K562 (cell line): ENCODE measurements around the gene UQCRH. TPM values are rescaled to one million over a fixed set of nuclear protein-coding genes. Genes with fewer than 3 reads are reported as not detected.

Source experiments
- ATAC-seq: fragments of 200-7000 bp; cut with Tn5 transposase; 3 replicates; pipeline ENCODE4 v1.9.1; 2020; ENCODE audit warnings: moderate library complexity
- BruUV-seq: library from RNA; stranded (reverse); fragments of 400-500 nt; replicated peaks from 2 replicates; lab custom pipeline; 2021; lab: Mats Ljungman, UMichigan
- CTCF ChIA-PET: fragments of 300-600 bp; formaldehyde crosslinking; extraction: SDS; loops from one replicate; lab custom pipeline; 2021; ENCODE audit warnings: low intra/inter-chr PET ratio; lab: Yijun Ruan, JAX
- POLR2A ChIA-PET: fragments of 300-600, 350-650 bp; sonication (Branson Sonifier 250); formaldehyde crosslinking; extraction: SDS; loops from one replicate; lab custom pipeline; 2021; ENCODE audit warnings: antibody characterized with exemption, inconsistent platforms; lab: Yijun Ruan, JAX
- DNase-seq, 4 experiments: peaks; one replicate each; pipeline versions ENCODE4 v3.0.0 to v3.0.0-alpha.2; 2011 to 2018; ENCODE audit warnings: low spot score in 3 of 4, mixed read lengths in 3 of 4; ENCODE audit errors: extremely low read depth in 1 of 4
- FAIRE-seq: peaks from 2 replicates; lab custom pipeline; 2011; peaks lifted over from hg19 to GRCh38; lab: Jason Lieb, UNC
- H2AFZ ChIP-seq: 2 replicates; pipeline ENCODE4 v1.6.0; 2011; ENCODE audit warnings: low read depth, low read length, control low read depth, inconsistent platforms
- H3K27ac ChIP-seq: fragments of 200-600 bp; 3 replicates; pipeline ENCODE4 v1.8.0; 2011; ENCODE audit warnings: low read depth, mild to moderate bottlenecking, control low read depth, inconsistent platforms, low read length, moderate library complexity, mixed read lengths; ENCODE audit errors: extremely low read depth
- H3K27me3 ChIP-seq, 2 experiments: fragments of 300-600 bp in 1 of 2; 2 replicates in 1 of 2; 3 replicates in 1 of 2; pipeline versions ENCODE4 v1.6.0 to v1.8.0; 2011; ENCODE audit warnings: inconsistent platforms in 2 of 2, low read length in 2 of 2, mild to moderate bottlenecking in 1 of 2, mixed read lengths in 1 of 2, moderate library complexity in 1 of 2; ENCODE audit not compliant: control insufficient read depth in 2 of 2, insufficient read depth in 2 of 2
- H3K36me3 ChIP-seq: fragments of 300-600 bp; 3 replicates; pipeline ENCODE4 v1.8.0; 2011; ENCODE audit warnings: mild to moderate bottlenecking, low read length, inconsistent platforms; ENCODE audit not compliant: control insufficient read depth, insufficient read depth
- H3K4me1 ChIP-seq, 2 experiments: fragments of 200-600 bp in 1 of 2; replicated peaks in 1 of 2; 2 replicates in 1 of 2; 3 replicates in 1 of 2; pipeline versions ENCODE4 v1.5.1 to v1.8.0; 2011; ENCODE audit warnings: inconsistent platforms in 2 of 2, low read length in 2 of 2, mild to moderate bottlenecking in 1 of 2, mixed read lengths in 1 of 2, moderate library complexity in 1 of 2; ENCODE audit not compliant: control insufficient read depth in 2 of 2, insufficient read depth in 2 of 2
- H3K4me2 ChIP-seq: 2 replicates; pipeline ENCODE4 v1.6.1; 2011; ENCODE audit warnings: low read length, control low read depth, inconsistent platforms, mixed read lengths; ENCODE audit not compliant: insufficient read depth
- H3K4me3 ChIP-seq: fragments of 200-600 bp; sonication (generic), shearing (Covaris generic); 2 replicates; pipeline ENCODE4 v1.5.1; 2016; ENCODE audit warnings: control low read depth, inconsistent platforms
- H3K79me2 ChIP-seq: fragments of 200-600 bp; 3 replicates; pipeline ENCODE4 v1.8.0; 2011; ENCODE audit warnings: low read length, inconsistent platforms; ENCODE audit not compliant: control insufficient read depth, insufficient read depth
- H3K9ac ChIP-seq, 2 experiments: 2 replicates each; pipeline versions ENCODE4 v1.6.0 to v1.6.1; 2011; ENCODE audit warnings: low read depth in 2 of 2, low read length in 2 of 2, control low read depth in 1 of 2, inconsistent platforms in 1 of 2, mild to moderate bottlenecking in 1 of 2, mixed read lengths in 1 of 2; ENCODE audit not compliant: insufficient read depth in 1 of 2
- H3K9me1 ChIP-seq: one replicate; pipeline ENCODE4 v1.6.0; 2011; ENCODE audit warnings: inconsistent platforms, mild to moderate bottlenecking, low read length, moderate library complexity; ENCODE audit not compliant: control insufficient read depth, insufficient read depth
- H3K9me3 ChIP-seq: replicated peaks from 2 replicates; pipeline ENCODE4 v1.5.1; 2011; ENCODE audit warnings: low read depth, low read length, inconsistent platforms; ENCODE audit not compliant: control insufficient read depth, insufficient read depth
- H4K20me1 ChIP-seq: replicated peaks from 2 replicates; pipeline ENCODE4 v1.6.1; 2011; ENCODE audit warnings: low read length, inconsistent platforms, mixed read lengths; ENCODE audit not compliant: control insufficient read depth, insufficient read depth
- CXXC5 ChIP-seq: fragments of 250-450 bp; sonication (Bioruptor Pico); IDR thresholded peaks from 2 replicates; pipeline ENCODE4 v1.8.0; 2022; ENCODE audit warnings: inconsistent platforms, mild to moderate bottlenecking, moderate library complexity
- ETV5 ChIP-seq: sonication (generic); formaldehyde crosslinking; IDR thresholded peaks from 2 replicates; pipeline ENCODE4 v1.4.0; 2020; ENCODE audit warnings: low read depth, mild to moderate bottlenecking, missing genetic modification reagents
- JUN ChIP-seq, 2 experiments: sonication (generic) in 1 of 2; formaldehyde crosslinking in 1 of 2; IDR thresholded peaks; 2 replicates each; pipeline versions ENCODE4 v1.6.1 to v1.8.0; 2012 to 2022; ENCODE audit warnings: borderline replicate concordance in 2 of 2, mild to moderate bottlenecking in 2 of 2, improper control_type of control experiment in 1 of 2, low read depth in 1 of 2, low read length in 1 of 2, missing genetic modification reagents in 1 of 2
- KLF1 ChIP-seq: fragments of 450-650 bp; IDR thresholded peaks from 2 replicates; pipeline ENCODE4 v1.6.1; 2016; ENCODE audit warnings: missing genetic modification characterization, missing compliant biosample characterization
- MYNN ChIP-seq, 2 experiments: sonication (generic); formaldehyde crosslinking in 1 of 2; IDR thresholded peaks; 2 replicates each; pipeline versions ENCODE4 v1.5.0 to v1.6.1; 2016 to 2020; ENCODE audit warnings: antibody characterized with exemption in 1 of 2, missing genetic modification reagents in 1 of 2
- NFRKB ChIP-seq: fragments of 450-650 bp; IDR thresholded peaks from 2 replicates; pipeline ENCODE4 v1.6.1; 2016; ENCODE audit warnings: low read depth
- RAD51 ChIP-seq: fragments of 450-650 bp; IDR thresholded peaks from 2 replicates; pipeline ENCODE4 v1.7.1; 2016; ENCODE audit warnings: low read depth, mild to moderate bottlenecking, borderline replicate concordance
- RCOR1 ChIP-seq, 2 experiments: IDR thresholded peaks; 2 replicates each; pipeline ENCODE4 v1.6.1; 2012; ENCODE audit warnings: low read depth in 2 of 2, low read length in 2 of 2, borderline replicate concordance in 1 of 2, improper control_type of control experiment in 1 of 2
- ZBTB17 ChIP-seq: fragments of 450-650 bp; formaldehyde crosslinking; IDR thresholded peaks from 2 replicates; pipeline ENCODE4 v1.4.0; 2020; ENCODE audit warnings: mild to moderate bottlenecking
- ZBTB8A ChIP-seq: fragments of 450-650 bp; IDR thresholded peaks from 2 replicates; pipeline ENCODE4 v1.6.1; 2018; ENCODE audit warnings: mild to moderate bottlenecking, moderate library complexity; ENCODE audit not compliant: partially characterized antibody
- ZFX ChIP-seq: sonication (generic); formaldehyde crosslinking; IDR thresholded peaks from 2 replicates; pipeline ENCODE4 v1.8.0; 2022; ENCODE audit warnings: mild to moderate bottlenecking, missing genetic modification reagents, moderate library complexity
- WGBS: fragments of 100-300 bp; shearing (Covaris generic); methylation state at CpG from one replicate; pipeline ENCODE4 v1.1.6; 2016; ENCODE audit warnings: low coverage, mixed read lengths; ENCODE audit not compliant: insufficient coverage; ENCODE audit errors: missing lambda C conversion rate; 5-methylcytosine and 5-hydroxymethylcytosine counted together
- in situ Hi-C: fragments of 300-500 bp; cut with MboI; formaldehyde crosslinking; loops from 4 replicates; pipeline ENCODE4 v1.15.0; 2018; ENCODE audit warnings: inconsistent platforms, mixed read lengths
- intact Hi-C: fragments of 100-400 bp; cut with micrococcal nuclease; formaldehyde crosslinking; loops from 2 replicates; pipeline ENCODE4 v1.14.2; 2022
- polyA plus RNA-seq, 8 experiments: library from polyadenylated mRNA; depleted of rRNA in 4 of 8; stranded (reverse) in 5 of 8; unstranded in 3 of 8; fragments of >200 nt; fragmentation: Nextera tagmentation in 2 of 8; fragmentation: Illumina TruSeq in 1 of 8; extraction: Ambion mirVana in 2 of 8; extraction: Trizol in 1 of 8; gene quantifications; 2 replicates each; pipeline versions ENCODE4 v1.2.1 to v1.2.3, GENCODE V29; 2011 to 2014; ENCODE audit warnings: inconsistent platforms in 1 of 8, missing spikeins in 1 of 8
- total RNA-seq, 7 experiments: library from RNA; depleted of rRNA in 6 of 7; stranded (reverse); fragments of >200 nt in 6 of 7; fragmentation: Illumina TruSeq in 2 of 7; extraction: Trizol in 2 of 7; gene quantifications; 2 replicates each; pipeline versions ENCODE4 v1.2.1 to v1.2.3, GENCODE V29; 2011 to 2021; ENCODE audit warnings: low replicate concordance in 1 of 7
- TF ChIP-seq, protein P1 (sequence below): fragments of 450-650 bp; IDR thresholded peaks from 2 replicates; pipeline ENCODE4 v1.7.1; 2018; ENCODE audit warnings: mild to moderate bottlenecking, low read depth; ENCODE audit not compliant: partially characterized antibody
- TF ChIP-seq, protein P2 (sequence below): IDR thresholded peaks from 3 replicates; pipeline ENCODE4 v1.6.1; 2011; ENCODE audit warnings: borderline replicate concordance, mild to moderate bottlenecking, moderate library complexity; ENCODE audit not compliant: insufficient read length; ENCODE audit errors: extremely low read depth

The UQCRH gene
- total and polyA plus RNA-seq, 9 of the 15 experiments (the other 6 are each of a cell fraction or from before 2014, with no cell fraction given): 1,267 to 5,184 (median 2,410) TPM

DNA sequence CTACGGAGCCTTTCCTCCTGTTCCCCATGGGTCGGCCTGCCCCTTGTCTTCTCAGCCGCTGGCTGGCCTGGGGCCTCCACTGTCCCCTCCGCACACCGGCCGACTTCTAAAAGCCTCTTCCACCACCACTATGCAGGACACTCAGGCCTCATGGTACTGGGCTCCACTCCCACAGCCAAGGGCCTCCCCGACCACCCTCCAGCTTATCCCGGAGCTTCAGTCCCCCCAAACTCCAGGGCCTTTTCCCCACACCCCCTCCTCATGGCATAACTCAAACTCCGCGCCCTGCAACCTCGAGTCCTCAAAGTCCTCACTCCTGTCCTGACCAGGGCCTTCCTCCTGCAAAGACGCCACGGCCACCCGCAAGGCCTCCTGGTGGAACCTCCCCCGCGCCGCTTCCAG, 2.1 kb upstream of the UQCRH start (continued):
- TF ChIP-seq CXXC5 (CRISPR knock-in tag) (peak; percentile 43; the same call in 1 of the 2 replicates), KLF1 (no peak), JUN (IDR thresholded peaks at IDR 0.05; ENCODE audit: borderline replicate concordance, low read depth, low read length) (no peak), JUN (CRISPR knock-in tag; IDR thresholded peaks at IDR 0.05; ENCODE audit: borderline replicate concordance) (peak; percentile 90), NFRKB (no peak), RCOR1 (IDR thresholded peaks at IDR 0.05; ENCODE audit: borderline replicate concordance in 1 of 2, low read depth in 2 of 2, low read length in 2 of 2) (no peak), RAD51 (no peak), ZFX (no peak), MYNN (IDR thresholded peaks at IDR 0.05) (no peak), MYNN (CRISPR knock-in tag; IDR thresholded peaks at IDR 0.05) (no peak), ZBTB8A (no peak)
- TF ChIP-seq, all 486 proteins: peak for 25

DNA sequence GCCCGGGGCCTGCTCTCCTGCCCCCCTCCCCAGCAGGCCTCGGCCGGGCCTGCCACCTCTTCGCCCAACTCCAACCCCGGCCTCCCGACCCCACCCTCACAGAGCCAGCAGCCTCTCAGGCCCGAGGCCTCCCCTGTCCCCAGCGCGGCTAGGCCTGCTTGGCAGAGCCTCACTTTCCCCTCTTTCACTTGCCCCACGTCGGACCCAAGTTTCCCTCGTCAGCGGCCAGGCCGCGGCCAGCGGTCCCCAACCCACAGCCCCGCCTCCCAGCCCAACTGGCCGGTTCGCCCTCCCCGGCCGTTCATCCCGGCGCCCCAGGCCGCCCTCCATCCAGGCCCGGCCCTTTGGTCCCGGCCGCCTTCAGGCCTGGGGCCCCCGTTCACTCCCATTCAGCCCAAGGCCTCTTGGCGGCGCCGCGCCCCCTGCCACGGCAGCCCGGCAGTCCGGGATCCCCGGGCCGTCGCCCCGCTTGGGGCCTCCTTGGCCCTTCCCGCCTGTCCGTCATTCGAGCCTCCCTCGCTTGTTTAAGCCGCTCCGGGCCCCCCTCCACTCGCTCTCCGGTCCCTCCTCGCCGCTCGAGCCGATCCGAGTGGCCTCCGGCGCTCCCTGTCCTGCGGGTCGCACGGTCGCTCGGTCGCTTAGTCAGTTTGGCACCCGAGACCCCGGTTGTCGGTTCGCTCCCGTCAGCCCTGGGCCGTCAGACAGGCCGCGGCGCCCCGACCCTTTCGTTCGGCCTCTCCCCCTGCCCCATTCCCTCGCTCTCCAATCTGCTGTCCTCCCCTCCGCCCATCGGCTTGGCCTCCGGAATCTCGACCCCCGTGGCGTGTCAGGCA, 1.5 kb upstream of the UQCRH start:
- ChIA-PET POLR2A (interaction anchor here (1.9 to 22.1 kb wide), 3 partner anchors 18 to 46 kb away, joined by 10 to 410 read pairs (median 18); no protein-coding TSS in a partner anchor), CTCF (interaction anchor here (0.6 to 0.8 kb wide), 2 partner anchors 46 to 421 kb away, joined by 3 to 8 read pairs; no protein-coding TSS in a partner anchor)
- Histone ChIP-seq H4K20me1 (peaks cover 19% of the 10 kb centered on the region), H3K9ac (peak overlapping the region; percentile 98 to 100), H3K79me2 (peaks cover 98% of the 10 kb centered on the region), H3K9me1 (peaks cover 4% of the 10 kb centered on the region), H3K27ac (peak overlapping the region; percentile 96), H3K4me2 (peak overlapping the region; percentile 97), H2AFZ (peak overlapping the region; percentile 96), H3K4me1 (peaks cover 27 to 33% of the 10 kb centered on the region in 2 experiments; a peak in 4 of 5 replicates), H3K9me3 (no peaks in the 10 kb centered on the region), H3K36me3 (peaks cover 49% of the 10 kb centered on the region), H3K4me3 (peak overlapping the region; percentile 76), H3K27me3 (no peaks in the 10 kb centered on the region)
- BruUV-seq: no TSS peak
- FAIRE-seq (no peak), DNase-seq (peak; percentile 74 to 77 (median 76)), ATAC-seq (peak; percentile 60)
- intact Hi-C loops (loop anchor here (1.0 to 5.0 kb wide), 3 partner anchors 15 to 55 kb away; partner anchors contain the start of gene RAD54L), in situ Hi-C loops (no loop called here)
- WGBS: under 1% methylated on average over 78 of the region's 79 CpGs
- TF ChIP-seq, protein P1, sequence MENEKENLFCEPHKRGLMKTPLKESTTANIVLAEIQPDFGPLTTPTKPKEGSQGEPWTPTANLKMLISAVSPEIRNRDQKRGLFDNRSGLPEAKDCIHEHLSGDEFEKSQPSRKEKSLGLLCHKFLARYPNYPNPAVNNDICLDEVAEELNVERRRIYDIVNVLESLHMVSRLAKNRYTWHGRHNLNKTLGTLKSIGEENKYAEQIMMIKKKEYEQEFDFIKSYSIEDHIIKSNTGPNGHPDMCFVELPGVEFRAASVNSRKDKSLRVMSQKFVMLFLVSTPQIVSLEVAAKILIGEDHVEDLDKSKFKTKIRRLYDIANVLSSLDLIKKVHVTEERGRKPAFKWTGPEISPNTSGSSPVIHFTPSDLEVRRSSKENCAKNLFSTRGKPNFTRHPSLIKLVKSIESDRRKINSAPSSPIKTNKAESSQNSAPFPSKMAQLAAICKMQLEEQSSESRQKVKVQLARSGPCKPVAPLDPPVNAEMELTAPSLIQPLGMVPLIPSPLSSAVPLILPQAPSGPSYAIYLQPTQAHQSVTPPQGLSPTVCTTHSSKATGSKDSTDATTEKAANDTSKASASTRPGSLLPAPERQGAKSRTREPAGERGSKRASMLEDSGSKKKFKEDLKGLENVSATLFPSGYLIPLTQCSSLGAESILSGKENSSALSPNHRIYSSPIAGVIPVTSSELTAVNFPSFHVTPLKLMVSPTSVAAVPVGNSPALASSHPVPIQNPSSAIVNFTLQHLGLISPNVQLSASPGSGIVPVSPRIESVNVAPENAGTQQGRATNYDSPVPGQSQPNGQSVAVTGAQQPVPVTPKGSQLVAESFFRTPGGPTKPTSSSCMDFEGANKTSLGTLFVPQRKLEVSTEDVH: no peak
- TF ChIP-seq ETV5 (CRISPR knock-in tag): peak; percentile 55; the same call in 1 of the 2 replicates
- TF ChIP-seq ZBTB17 (CRISPR knock-in tag): peak; percentile 56; the same call in 1 of the 2 replicates
- TF ChIP-seq, protein P2, sequence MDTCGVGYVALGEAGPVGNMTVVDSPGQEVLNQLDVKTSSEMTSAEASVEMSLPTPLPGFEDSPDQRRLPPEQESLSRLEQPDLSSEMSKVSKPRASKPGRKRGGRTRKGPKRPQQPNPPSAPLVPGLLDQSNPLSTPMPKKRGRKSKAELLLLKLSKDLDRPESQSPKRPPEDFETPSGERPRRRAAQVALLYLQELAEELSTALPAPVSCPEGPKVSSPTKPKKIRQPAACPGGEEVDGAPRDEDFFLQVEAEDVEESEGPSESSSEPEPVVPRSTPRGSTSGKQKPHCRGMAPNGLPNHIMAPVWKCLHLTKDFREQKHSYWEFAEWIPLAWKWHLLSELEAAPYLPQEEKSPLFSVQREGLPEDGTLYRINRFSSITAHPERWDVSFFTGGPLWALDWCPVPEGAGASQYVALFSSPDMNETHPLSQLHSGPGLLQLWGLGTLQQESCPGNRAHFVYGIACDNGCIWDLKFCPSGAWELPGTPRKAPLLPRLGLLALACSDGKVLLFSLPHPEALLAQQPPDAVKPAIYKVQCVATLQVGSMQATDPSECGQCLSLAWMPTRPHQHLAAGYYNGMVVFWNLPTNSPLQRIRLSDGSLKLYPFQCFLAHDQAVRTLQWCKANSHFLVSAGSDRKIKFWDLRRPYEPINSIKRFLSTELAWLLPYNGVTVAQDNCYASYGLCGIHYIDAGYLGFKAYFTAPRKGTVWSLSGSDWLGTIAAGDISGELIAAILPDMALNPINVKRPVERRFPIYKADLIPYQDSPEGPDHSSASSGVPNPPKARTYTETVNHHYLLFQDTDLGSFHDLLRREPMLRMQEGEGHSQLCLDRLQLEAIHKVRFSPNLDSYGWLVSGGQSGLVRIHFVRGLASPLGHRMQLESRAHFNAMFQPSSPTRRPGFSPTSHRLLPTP: no peak
